Epithelial cell of proximal tubule (primary cell): Measurements from ENCODE around the gene DUSP1. TPM values are rescaled to one million over a fixed set of nuclear protein-coding genes. Genes with fewer than 3 reads are reported as not detected.

Experiments
- DNase-seq: peaks from one replicate; pipeline ENCODE4 v3.0.0-alpha.2; 2011; ENCODE audit warnings: low read depth
- H3K4me3 ChIP-seq: 2 replicates; pipeline ENCODE4 v1.5.1; 2011; ENCODE audit warnings: low read depth, mild to moderate bottlenecking, low read length
- total RNA-seq: library from RNA; depleted of rRNA; stranded (reverse); fragments of >200 nt; gene quantifications from 2 replicates; pipeline ENCODE4 v1.2.3, GENCODE V29; 2015
- TF ChIP-seq, protein P1 (sequence below): conservative IDR thresholded peaks from 2 replicates; pipeline ENCODE4 v1.5.1; 2012; ENCODE audit warnings: low read depth, mild to moderate bottlenecking, low read length

The DUSP1 gene
- total RNA-seq, 1 donor from 2014 or later: 215 TPM

GRCh38 chr5:172744123-172745104 is 26.6 kb downstream of the DUSP1 start:
- TF ChIP-seq, protein P1, sequence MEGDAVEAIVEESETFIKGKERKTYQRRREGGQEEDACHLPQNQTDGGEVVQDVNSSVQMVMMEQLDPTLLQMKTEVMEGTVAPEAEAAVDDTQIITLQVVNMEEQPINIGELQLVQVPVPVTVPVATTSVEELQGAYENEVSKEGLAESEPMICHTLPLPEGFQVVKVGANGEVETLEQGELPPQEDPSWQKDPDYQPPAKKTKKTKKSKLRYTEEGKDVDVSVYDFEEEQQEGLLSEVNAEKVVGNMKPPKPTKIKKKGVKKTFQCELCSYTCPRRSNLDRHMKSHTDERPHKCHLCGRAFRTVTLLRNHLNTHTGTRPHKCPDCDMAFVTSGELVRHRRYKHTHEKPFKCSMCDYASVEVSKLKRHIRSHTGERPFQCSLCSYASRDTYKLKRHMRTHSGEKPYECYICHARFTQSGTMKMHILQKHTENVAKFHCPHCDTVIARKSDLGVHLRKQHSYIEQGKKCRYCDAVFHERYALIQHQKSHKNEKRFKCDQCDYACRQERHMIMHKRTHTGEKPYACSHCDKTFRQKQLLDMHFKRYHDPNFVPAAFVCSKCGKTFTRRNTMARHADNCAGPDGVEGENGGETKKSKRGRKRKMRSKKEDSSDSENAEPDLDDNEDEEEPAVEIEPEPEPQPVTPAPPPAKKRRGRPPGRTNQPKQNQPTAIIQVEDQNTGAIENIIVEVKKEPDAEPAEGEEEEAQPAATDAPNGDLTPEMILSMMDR: no peak
- H3K4me3 ChIP-seq: no peak overlapping the region
- no peak for DNase-seq

DNA sequence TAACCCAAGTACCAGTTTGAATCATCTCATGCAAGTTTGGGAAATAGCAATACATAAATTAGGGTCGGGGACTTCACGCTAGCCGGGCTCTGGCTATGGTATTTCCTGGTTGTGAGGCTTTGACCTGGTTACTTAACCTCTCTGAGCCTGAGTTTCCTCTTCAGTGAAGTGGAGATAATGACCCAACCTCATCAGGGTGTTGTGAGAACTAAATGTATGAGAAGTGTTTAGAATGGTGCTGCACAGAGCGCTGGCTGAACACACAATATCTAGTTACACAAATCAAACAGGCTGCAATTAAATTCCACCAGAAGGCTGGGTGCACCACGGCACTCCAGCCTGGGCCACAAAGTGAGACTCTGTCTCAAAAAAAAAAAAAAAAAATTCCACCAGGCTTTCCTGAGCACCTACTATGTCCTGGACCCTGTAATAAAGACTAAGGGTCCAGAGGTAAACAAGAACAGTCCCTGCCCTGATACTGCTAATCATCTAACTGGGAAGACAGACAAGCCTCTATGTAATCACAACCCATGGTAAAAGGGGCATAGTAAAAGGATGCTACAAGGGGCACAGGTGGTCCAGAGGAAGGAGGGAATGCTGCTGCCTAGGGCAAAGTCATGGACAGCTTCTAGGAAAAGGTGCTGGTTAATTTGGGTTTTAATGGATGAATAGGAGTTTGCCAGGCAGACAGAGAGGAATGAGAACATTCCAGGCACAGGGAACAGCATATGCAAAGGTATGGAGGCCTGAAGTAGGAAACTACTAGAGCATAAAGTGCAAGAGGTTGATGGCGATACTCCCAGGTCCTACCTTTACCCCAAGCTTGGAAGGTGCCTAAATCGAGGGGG is 27.7 kb downstream of the DUSP1 start:
- H3K4me3 ChIP-seq: no peak overlapping the region
- TF ChIP-seq, protein P1: no peak
- DNase-seq: no peak

GRCh38 chr5:172741206-172741582 is 29.8 kb downstream of the DUSP1 start:
- no peak for DNase-seq
- TF ChIP-seq, protein P1: no peak
- no peak overlapping the region for H3K4me3 ChIP-seq

DNA sequence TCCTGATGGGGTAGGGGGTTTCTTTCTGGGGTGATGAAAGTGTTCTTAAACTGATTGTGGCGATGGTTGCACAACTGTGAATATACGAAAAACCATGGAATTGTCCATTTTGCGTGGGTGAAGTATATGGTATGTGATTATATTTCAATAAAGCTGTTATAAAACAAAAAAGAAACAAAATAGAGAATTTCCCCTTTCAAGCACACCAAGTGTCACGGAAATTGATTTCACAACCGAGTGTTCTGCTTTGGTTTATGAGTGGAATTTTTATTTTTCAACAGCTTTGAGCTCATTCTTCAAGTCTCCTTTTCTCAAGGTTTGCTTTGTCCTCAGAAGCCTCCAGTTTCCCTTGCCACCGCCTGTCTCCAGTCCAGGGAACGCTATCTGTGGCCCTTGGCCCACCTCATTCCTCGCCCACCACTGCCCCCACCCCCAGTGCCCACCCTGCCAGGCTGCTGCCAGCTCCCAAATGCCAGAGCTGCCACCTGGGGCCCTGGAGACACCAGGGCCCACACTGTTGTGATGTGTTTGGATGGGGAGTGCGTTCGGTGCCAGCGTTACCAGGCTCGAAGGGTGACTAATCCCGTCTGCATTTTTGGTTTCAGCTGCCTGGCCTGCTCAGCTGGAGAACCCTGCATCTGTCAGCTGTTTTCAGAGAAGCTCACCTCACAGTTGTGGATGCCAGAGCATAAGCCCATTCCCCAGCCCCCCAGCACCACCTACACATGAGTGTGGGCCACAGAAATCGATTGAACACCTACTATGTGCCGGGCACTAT is 30.4 kb downstream of the DUSP1 start:
- TF ChIP-seq, protein P1: no peak
- no peak overlapping the region for H3K4me3 ChIP-seq
- peak; percentile 79 for DNase-seq

DNA sequence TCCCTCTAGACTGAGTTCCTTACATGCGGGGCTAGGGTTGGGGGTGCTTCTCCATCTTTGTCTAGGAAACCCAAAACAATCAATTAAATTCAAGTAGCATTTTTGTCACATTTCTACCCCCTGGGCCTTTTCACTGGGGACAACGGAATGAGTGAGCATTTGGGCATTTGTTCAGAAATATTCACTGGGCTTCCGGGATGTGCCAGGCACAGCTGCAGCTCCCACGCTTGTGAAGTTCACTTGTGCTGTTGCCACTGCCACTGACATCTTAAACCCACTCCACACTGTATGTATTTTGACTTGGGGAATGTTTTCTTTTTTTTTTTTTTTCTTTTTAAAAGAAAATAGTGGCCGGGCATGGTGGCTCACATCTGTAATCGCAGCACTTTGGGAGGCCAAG is 31.6 kb downstream of the DUSP1 start:
- TF ChIP-seq, protein P1: no peak
- H3K4me3 ChIP-seq: no peak overlapping the region
- DNase-seq: no peak

GRCh38 chr5:172736508-172737135 is 34.4 kb downstream of the DUSP1 start:
- H3K4me3 ChIP-seq: no peak overlapping the region
- no peak for DNase-seq

More at GRCh38 chr5:172736508-172737135, 34.4 kb downstream of the DUSP1 start:
- TF ChIP-seq, protein P1: no peak
